ENCODE results near the gene DGCR2. TPM values are rescaled to one million over a fixed set of nuclear protein-coding genes. Genes with fewer than 3 reads are reported as not detected.

Gene DGCR2
- total and polyA plus RNA-seq, 2 experiments from 2014 or later = 18.5 to 83.0 TPM

GRCh38 chr22:19129871-19130270, 7.7 kb upstream of the DGCR2 start:
- Mint-ChIP-seq H3K4me1 (peaks cover 7% of the 10 kb centered on the region; the same call in 1 of the 3 replicates), H3K9me3 (no peaks in the 10 kb centered on the region), H3K36me3 (ENCODE audit: low read depth) (peaks cover 19% of the 10 kb centered on the region; the same call in 2 of the 3 replicates), H3K27ac (no peak overlapping the region), H3K27me3 (ENCODE audit: insufficient read depth, low read depth, poor library complexity) (peaks cover 12% of the 10 kb centered on the region), H3K4me3 (no peak overlapping the region)
- Histone ChIP-seq H3K4me3 (no peak overlapping the region), H2AFZ (no peak overlapping the region), H3K4me2 (no peak overlapping the region), H4K20me1 (replicated peaks; ENCODE audit: insufficient read depth) (no peaks in the 10 kb centered on the region), H3K9me2 (ENCODE audit: insufficient read depth) (no peaks in the 10 kb centered on the region), H3K79me2 (replicated peaks; ENCODE audit: insufficient read depth) (no peaks in the 10 kb centered on the region), H3K27me3 (ENCODE audit: insufficient read depth) (no peaks in the 10 kb centered on the region), H3F3A (replicated peaks; ENCODE audit: low read depth) (no peaks in the 10 kb centered on the region), H3K36me3 (ENCODE audit: insufficient read depth) (no peaks in the 10 kb centered on the region), H3K4me1 (ENCODE audit: insufficient read depth) (no peaks in the 10 kb centered on the region), H3K27ac (ENCODE audit: low read depth) (no peak overlapping the region)
- no peak for DNase-seq (ENCODE audit: low spot score)
- ATAC-seq = no peak
- no peak for TF ChIP-seq NANOG (IDR thresholded peaks at IDR 0.05; ENCODE audit: borderline replicate concordance)
- TF ChIP-seq ZNF331 (CRISPR knock-in tag; IDR thresholded peaks at IDR 0.05; ENCODE audit: low read depth) = no peak
- no peak for TF ChIP-seq POLR2AphosphoS5 (IDR thresholded peaks at IDR 0.05; ENCODE audit: low read depth)

- peaks cover 15% of the 10 kb centered on the region; the same call in 2 of the 3 replicates for H3K36me3 Mint-ChIP-seq (ENCODE audit: low read depth)
- no peaks in the 10 kb centered on the region for H3K9me3 Mint-ChIP-seq
- Histone ChIP-seq H4K20me1 (replicated peaks; ENCODE audit: insufficient read depth) (no peaks in the 10 kb centered on the region), H2AFZ (no peak overlapping the region), H3F3A (replicated peaks; ENCODE audit: low read depth) (no peaks in the 10 kb centered on the region), H3K36me3 (ENCODE audit: insufficient read depth) (no peaks in the 10 kb centered on the region), H3K4me1 (ENCODE audit: insufficient read depth) (no peaks in the 10 kb centered on the region), H3K27me3 (ENCODE audit: insufficient read depth) (no peaks in the 10 kb centered on the region), H3K27ac (ENCODE audit: low read depth) (no peak overlapping the region), H3K9me2 (ENCODE audit: insufficient read depth) (no peaks in the 10 kb centered on the region), H3K79me2 (replicated peaks; ENCODE audit: insufficient read depth) (no peaks in the 10 kb centered on the region), H3K4me2 (no peak overlapping the region), H3K4me3 (no peak overlapping the region)
- H3K4me1 Mint-ChIP-seq = peaks cover 8% of the 10 kb centered on the region; the same call in 2 of the 3 replicates
- DNase-seq (ENCODE audit: low spot score) (no peak), ATAC-seq (no peak)
- H3K27me3 Mint-ChIP-seq (ENCODE audit: insufficient read depth, low read depth, poor library complexity) = peaks cover 14% of the 10 kb centered on the region
- TF ChIP-seq, protein P1, sequence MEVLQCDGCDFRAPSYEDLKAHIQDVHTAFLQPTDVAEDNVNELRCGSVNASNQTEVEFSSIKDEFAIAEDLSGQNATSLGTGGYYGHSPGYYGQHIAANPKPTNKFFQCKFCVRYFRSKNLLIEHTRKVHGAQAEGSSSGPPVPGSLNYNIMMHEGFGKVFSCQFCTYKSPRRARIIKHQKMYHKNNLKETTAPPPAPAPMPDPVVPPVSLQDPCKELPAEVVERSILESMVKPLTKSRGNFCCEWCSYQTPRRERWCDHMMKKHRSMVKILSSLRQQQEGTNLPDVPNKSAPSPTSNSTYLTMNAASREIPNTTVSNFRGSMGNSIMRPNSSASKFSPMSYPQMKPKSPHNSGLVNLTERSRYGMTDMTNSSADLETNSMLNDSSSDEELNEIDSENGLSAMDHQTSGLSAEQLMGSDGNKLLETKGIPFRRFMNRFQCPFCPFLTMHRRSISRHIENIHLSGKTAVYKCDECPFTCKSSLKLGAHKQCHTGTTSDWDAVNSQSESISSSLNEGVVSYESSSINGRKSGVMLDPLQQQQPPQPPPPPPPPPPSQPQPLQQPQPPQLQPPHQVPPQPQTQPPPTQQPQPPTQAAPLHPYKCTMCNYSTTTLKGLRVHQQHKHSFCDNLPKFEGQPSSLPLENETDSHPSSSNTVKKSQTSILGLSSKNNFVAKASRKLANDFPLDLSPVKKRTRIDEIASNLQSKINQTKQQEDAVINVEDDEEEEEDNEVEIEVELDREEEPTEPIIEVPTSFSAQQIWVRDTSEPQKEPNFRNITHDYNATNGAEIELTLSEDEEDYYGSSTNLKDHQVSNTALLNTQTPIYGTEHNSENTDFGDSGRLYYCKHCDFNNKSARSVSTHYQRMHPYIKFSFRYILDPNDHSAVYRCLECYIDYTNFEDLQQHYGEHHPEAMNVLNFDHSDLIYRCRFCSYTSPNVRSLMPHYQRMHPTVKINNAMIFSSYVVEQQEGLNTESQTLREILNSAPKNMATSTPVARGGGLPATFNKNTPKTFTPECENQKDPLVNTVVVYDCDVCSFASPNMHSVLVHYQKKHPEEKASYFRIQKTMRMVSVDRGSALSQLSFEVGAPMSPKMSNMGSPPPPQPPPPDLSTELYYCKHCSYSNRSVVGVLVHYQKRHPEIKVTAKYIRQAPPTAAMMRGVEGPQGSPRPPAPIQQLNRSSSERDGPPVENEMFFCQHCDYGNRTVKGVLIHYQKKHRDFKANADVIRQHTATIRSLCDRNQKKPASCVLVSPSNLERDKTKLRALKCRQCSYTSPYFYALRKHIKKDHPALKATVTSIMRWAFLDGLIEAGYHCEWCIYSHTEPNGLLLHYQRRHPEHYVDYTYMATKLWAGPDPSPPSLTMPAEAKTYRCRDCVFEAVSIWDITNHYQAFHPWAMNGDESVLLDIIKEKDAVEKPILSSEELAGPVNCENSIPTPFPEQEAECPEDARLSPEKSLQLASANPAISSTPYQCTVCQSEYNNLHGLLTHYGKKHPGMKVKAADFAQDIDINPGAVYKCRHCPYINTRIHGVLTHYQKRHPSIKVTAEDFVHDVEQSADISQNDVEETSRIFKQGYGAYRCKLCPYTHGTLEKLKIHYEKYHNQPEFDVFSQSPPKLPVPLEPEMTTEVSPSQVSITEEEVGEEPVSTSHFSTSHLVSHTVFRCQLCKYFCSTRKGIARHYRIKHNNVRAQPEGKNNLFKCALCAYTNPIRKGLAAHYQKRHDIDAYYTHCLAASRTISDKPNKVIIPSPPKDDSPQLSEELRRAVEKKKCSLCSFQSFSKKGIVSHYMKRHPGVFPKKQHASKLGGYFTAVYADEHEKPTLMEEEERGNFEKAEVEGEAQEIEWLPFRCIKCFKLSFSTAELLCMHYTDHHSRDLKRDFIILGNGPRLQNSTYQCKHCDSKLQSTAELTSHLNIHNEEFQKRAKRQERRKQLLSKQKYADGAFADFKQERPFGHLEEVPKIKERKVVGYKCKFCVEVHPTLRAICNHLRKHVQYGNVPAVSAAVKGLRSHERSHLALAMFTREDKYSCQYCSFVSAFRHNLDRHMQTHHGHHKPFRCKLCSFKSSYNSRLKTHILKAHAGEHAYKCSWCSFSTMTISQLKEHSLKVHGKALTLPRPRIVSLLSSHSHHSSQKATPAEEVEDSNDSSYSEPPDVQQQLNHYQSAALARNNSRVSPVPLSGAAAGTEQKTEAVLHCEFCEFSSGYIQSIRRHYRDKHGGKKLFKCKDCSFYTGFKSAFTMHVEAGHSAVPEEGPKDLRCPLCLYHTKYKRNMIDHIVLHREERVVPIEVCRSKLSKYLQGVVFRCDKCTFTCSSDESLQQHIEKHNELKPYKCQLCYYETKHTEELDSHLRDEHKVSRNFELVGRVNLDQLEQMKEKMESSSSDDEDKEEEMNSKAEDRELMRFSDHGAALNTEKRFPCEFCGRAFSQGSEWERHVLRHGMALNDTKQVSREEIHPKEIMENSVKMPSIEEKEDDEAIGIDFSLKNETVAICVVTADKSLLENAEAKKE (CRISPR knock-in tag; IDR thresholded peaks at IDR 0.05) = no peak
- H3K4me3 Mint-ChIP-seq = no peak overlapping the region
- H3K27ac Mint-ChIP-seq = no peak overlapping the region
Observed at GRCh38 chr22:19128946-19129727, 6.9 kb upstream of the DGCR2 start.

Data from GM23338 (cell line).